K562 (cell line): ENCODE data around the gene TIAM1. TPM values are rescaled to one million over a fixed set of nuclear protein-coding genes. Genes with fewer than 3 reads are reported as not detected.

Experiments
- ATAC-seq: fragments of 200-7000 bp; cut with Tn5 transposase; 3 replicates; pipeline ENCODE4 v1.9.1; 2020; ENCODE audit warnings: moderate library complexity
- BruUV-seq: library from RNA; stranded (reverse); fragments of 400-500 nt; replicated peaks from 2 replicates; lab custom pipeline; 2021; lab: Mats Ljungman, UMichigan
- CTCF ChIA-PET: fragments of 300-600 bp; formaldehyde crosslinking; extraction: SDS; loops from one replicate; lab custom pipeline; 2021; ENCODE audit warnings: low intra/inter-chr PET ratio; lab: Yijun Ruan, JAX
- POLR2A ChIA-PET: fragments of 300-600, 350-650 bp; sonication (Branson Sonifier 250); formaldehyde crosslinking; extraction: SDS; loops from one replicate; lab custom pipeline; 2021; ENCODE audit warnings: antibody characterized with exemption, inconsistent platforms; lab: Yijun Ruan, JAX
- DNase-seq, 4 experiments: peaks; one replicate each; pipeline versions ENCODE4 v3.0.0 to v3.0.0-alpha.2; 2011 to 2018; ENCODE audit warnings: low spot score in 3 of 4, mixed read lengths in 3 of 4; ENCODE audit errors: extremely low read depth in 1 of 4
- FAIRE-seq: peaks from 2 replicates; lab custom pipeline; 2011; peaks lifted over from hg19 to GRCh38; lab: Jason Lieb, UNC
- H2AFZ ChIP-seq: 2 replicates; pipeline ENCODE4 v1.6.0; 2011; ENCODE audit warnings: low read depth, low read length, control low read depth, inconsistent platforms
- H3K27ac ChIP-seq: fragments of 200-600 bp; 3 replicates; pipeline ENCODE4 v1.8.0; 2011; ENCODE audit warnings: low read depth, mild to moderate bottlenecking, control low read depth, inconsistent platforms, low read length, moderate library complexity, mixed read lengths; ENCODE audit errors: extremely low read depth
- H3K27me3 ChIP-seq, 2 experiments: fragments of 300-600 bp in 1 of 2; 2 replicates in 1 of 2; 3 replicates in 1 of 2; pipeline versions ENCODE4 v1.6.0 to v1.8.0; 2011; ENCODE audit warnings: inconsistent platforms in 2 of 2, low read length in 2 of 2, mild to moderate bottlenecking in 1 of 2, mixed read lengths in 1 of 2, moderate library complexity in 1 of 2; ENCODE audit not compliant: control insufficient read depth in 2 of 2, insufficient read depth in 2 of 2
- H3K36me3 ChIP-seq: fragments of 300-600 bp; 3 replicates; pipeline ENCODE4 v1.8.0; 2011; ENCODE audit warnings: mild to moderate bottlenecking, low read length, inconsistent platforms; ENCODE audit not compliant: control insufficient read depth, insufficient read depth
- H3K4me1 ChIP-seq, 2 experiments: fragments of 200-600 bp in 1 of 2; replicated peaks in 1 of 2; 2 replicates in 1 of 2; 3 replicates in 1 of 2; pipeline versions ENCODE4 v1.5.1 to v1.8.0; 2011; ENCODE audit warnings: inconsistent platforms in 2 of 2, low read length in 2 of 2, mild to moderate bottlenecking in 1 of 2, mixed read lengths in 1 of 2, moderate library complexity in 1 of 2; ENCODE audit not compliant: control insufficient read depth in 2 of 2, insufficient read depth in 2 of 2
- H3K4me2 ChIP-seq: 2 replicates; pipeline ENCODE4 v1.6.1; 2011; ENCODE audit warnings: low read length, control low read depth, inconsistent platforms, mixed read lengths; ENCODE audit not compliant: insufficient read depth
- H3K4me3 ChIP-seq: fragments of 200-600 bp; sonication (generic), shearing (Covaris generic); 2 replicates; pipeline ENCODE4 v1.5.1; 2016; ENCODE audit warnings: control low read depth, inconsistent platforms
- H3K79me2 ChIP-seq: fragments of 200-600 bp; 3 replicates; pipeline ENCODE4 v1.8.0; 2011; ENCODE audit warnings: low read length, inconsistent platforms; ENCODE audit not compliant: control insufficient read depth, insufficient read depth
- H3K9ac ChIP-seq, 2 experiments: 2 replicates each; pipeline versions ENCODE4 v1.6.0 to v1.6.1; 2011; ENCODE audit warnings: low read depth in 2 of 2, low read length in 2 of 2, control low read depth in 1 of 2, inconsistent platforms in 1 of 2, mild to moderate bottlenecking in 1 of 2, mixed read lengths in 1 of 2; ENCODE audit not compliant: insufficient read depth in 1 of 2
- H3K9me1 ChIP-seq: one replicate; pipeline ENCODE4 v1.6.0; 2011; ENCODE audit warnings: inconsistent platforms, mild to moderate bottlenecking, low read length, moderate library complexity; ENCODE audit not compliant: control insufficient read depth, insufficient read depth
- H3K9me3 ChIP-seq: replicated peaks from 2 replicates; pipeline ENCODE4 v1.5.1; 2011; ENCODE audit warnings: low read depth, low read length, inconsistent platforms; ENCODE audit not compliant: control insufficient read depth, insufficient read depth
- H4K20me1 ChIP-seq: replicated peaks from 2 replicates; pipeline ENCODE4 v1.6.1; 2011; ENCODE audit warnings: low read length, inconsistent platforms, mixed read lengths; ENCODE audit not compliant: control insufficient read depth, insufficient read depth
- ARNT ChIP-seq, 2 experiments: fragments of 450-650 bp; IDR thresholded peaks; 2 replicates each; pipeline ENCODE4 v1.6.1; 2016; ENCODE audit warnings: mild to moderate bottlenecking in 1 of 2
- CCNT2 ChIP-seq: IDR thresholded peaks from 2 replicates; pipeline ENCODE4 v1.6.1; 2011; ENCODE audit warnings: borderline replicate concordance, low read depth, mild to moderate bottlenecking, moderate library complexity, mixed read lengths, low read length; ENCODE audit not compliant: insufficient read length; ENCODE audit errors: extremely low read depth
- CLOCK ChIP-seq: fragments of 250-450 bp; sonication (Bioruptor Pico); IDR thresholded peaks from 2 replicates; pipeline ENCODE4 v1.4.0; 2020; ENCODE audit warnings: mild to moderate bottlenecking, moderate library complexity, borderline replicate concordance
- ESRRB ChIP-seq: fragments of 250-450 bp; sonication (Bioruptor Pico); IDR thresholded peaks from 2 replicates; pipeline ENCODE4 v1.5.0; 2020; ENCODE audit warnings: mild to moderate bottlenecking, moderate library complexity, borderline replicate concordance
- FOXO4 ChIP-seq: fragments of 450-650 bp; formaldehyde crosslinking; IDR thresholded peaks from 2 replicates; pipeline ENCODE4 v1.4.0; 2020; ENCODE audit warnings: mild to moderate bottlenecking, moderate library complexity
- HSF4 ChIP-seq: fragments of 250-450 bp; sonication (Bioruptor Pico); IDR thresholded peaks from 2 replicates; pipeline ENCODE4 v2.1.2; 2022; ENCODE audit warnings: mild to moderate bottlenecking, moderate library complexity, borderline replicate concordance
- ILK ChIP-seq: fragments of 450-650 bp; IDR thresholded peaks from 2 replicates; pipeline ENCODE4 v1.6.1; 2016; ENCODE audit warnings: missing genetic modification characterization, low read depth, mild to moderate bottlenecking, missing compliant biosample characterization, moderate library complexity, borderline replicate concordance
- KAT7 ChIP-seq: sonication (generic); formaldehyde crosslinking; IDR thresholded peaks from 2 replicates; pipeline ENCODE4 v1.8.0; 2022; ENCODE audit warnings: missing genetic modification reagents, mild to moderate bottlenecking, borderline replicate concordance
- KAT8 ChIP-seq: fragments of 450-650 bp; IDR thresholded peaks from 2 replicates; pipeline ENCODE4 v1.6.1; 2016; ENCODE audit warnings: low read depth, mild to moderate bottlenecking
- NKRF ChIP-seq: fragments of 450-650 bp; IDR thresholded peaks from 2 replicates; pipeline ENCODE4 v1.6.1; 2016; ENCODE audit warnings: borderline replicate concordance
- NRF1 ChIP-seq, 2 experiments: fragments of 450-650 bp; IDR thresholded peaks in 1 of 2; conservative IDR thresholded peaks in 1 of 2; 2 replicates each; pipeline ENCODE4 v1.6.1; 2014; ENCODE audit warnings: mild to moderate bottlenecking in 2 of 2
- ZHX1 ChIP-seq: fragments of 150-350 bp; conservative IDR thresholded peaks from 2 replicates; pipeline ENCODE4 v1.6.1; 2014; ENCODE audit warnings: low read length
- ZNF134 ChIP-seq: fragments of 250-450 bp; sonication (Bioruptor Pico); conservative IDR thresholded peaks from 2 replicates; pipeline ENCODE4 v1.4.0; 2020
- in situ Hi-C: fragments of 300-500 bp; cut with MboI; formaldehyde crosslinking; loops from 4 replicates; pipeline ENCODE4 v1.15.0; 2018; ENCODE audit warnings: inconsistent platforms, mixed read lengths
- intact Hi-C: fragments of 100-400 bp; cut with micrococcal nuclease; formaldehyde crosslinking; loops from 2 replicates; pipeline ENCODE4 v1.14.2; 2022
- polyA plus RNA-seq, 8 experiments: library from polyadenylated mRNA; depleted of rRNA in 4 of 8; stranded (reverse) in 5 of 8; unstranded in 3 of 8; fragments of >200 nt; fragmentation: Nextera tagmentation in 2 of 8; fragmentation: Illumina TruSeq in 1 of 8; extraction: Ambion mirVana in 2 of 8; extraction: Trizol in 1 of 8; gene quantifications; 2 replicates each; pipeline versions ENCODE4 v1.2.1 to v1.2.3, GENCODE V29; 2011 to 2014; ENCODE audit warnings: inconsistent platforms in 1 of 8, missing spikeins in 1 of 8
- total RNA-seq, 7 experiments: library from RNA; depleted of rRNA in 6 of 7; stranded (reverse); fragments of >200 nt in 6 of 7; fragmentation: Illumina TruSeq in 2 of 7; extraction: Trizol in 2 of 7; gene quantifications; 2 replicates each; pipeline versions ENCODE4 v1.2.1 to v1.2.3, GENCODE V29; 2011 to 2021; ENCODE audit warnings: low replicate concordance in 1 of 7

TIAM1 gene
- total and polyA plus RNA-seq, 9 of the 15 experiments (the other 6 are each of a cell fraction or from before 2014, with no cell fraction given) = 0.11 TPM; not detected in 8

GRCh38 chr21:31293986-31294385, 50.1 kb downstream of the TIAM1 start:
- DNase-seq (no peak), FAIRE-seq (no peak), ATAC-seq (no peak)
- CTCF ChIA-PET = no interaction called here
- TF ChIP-seq CCNT2 (no peak), CLOCK (CRISPR knock-in tag) (no peak), NRF1 (conservative IDR thresholded peaks at IDR 0.05 in 1 of 2, IDR thresholded peaks at IDR 0.05 in 1 of 2) (no peak), ESRRB (CRISPR knock-in tag) (no peak), ZHX1 (no peak), ILK (tag) (no peak), NKRF (no peak), HSF4 (CRISPR knock-in tag) (no peak), ARNT (IDR thresholded peaks at IDR 0.05) (no peak), FOXO4 (CRISPR knock-in tag) (no peak), KAT8 (no peak), KAT7 (CRISPR knock-in tag) (no peak), ZNF134 (no peak)
- peaks cover 10 to 24% of the 10 kb centered on the region in 2 experiments; a peak in 3 of 5 replicates for H3K27me3 ChIP-seq
- no peak overlapping the region for H2AFZ ChIP-seq
- H3K4me1 ChIP-seq = no peaks in the 10 kb centered on the region
- in situ Hi-C loops = no loop called here
- H3K9ac ChIP-seq = no peak overlapping the region
- no peaks in the 10 kb centered on the region for H3K36me3 ChIP-seq
- H3K27ac ChIP-seq = no peak overlapping the region
- POLR2A ChIA-PET = interaction anchor here (1.6 kb wide), 1 partner anchor 16 kb away, joined by 5 read pairs; no protein-coding TSS in a partner anchor
- no peaks in the 10 kb centered on the region for H3K79me2 ChIP-seq
- BruUV-seq = no TSS peak
- intact Hi-C loops = no loop called here
- no peak overlapping the region for H3K4me3 ChIP-seq
- no peaks in the 10 kb centered on the region for H3K9me1 ChIP-seq
- H4K20me1 ChIP-seq = no peaks in the 10 kb centered on the region; the same call in 1 of the 2 replicates
- no peaks in the 10 kb centered on the region for H3K9me3 ChIP-seq
- H3K4me2 ChIP-seq = no peak overlapping the region
